Vagina (tissue), 2 donors: Measurements from ENCODE around the gene CLEC16A. TPM values are rescaled to one million over a fixed set of nuclear protein-coding genes. Genes with fewer than 3 reads are reported as not detected.

ENCODE experiments used
- DNase-seq, 2 donors: peaks; one replicate each; pipeline ENCODE4 v3.0.0-alpha.2; 2017; ENCODE audit errors: extremely low spot score in 2 of 2
- H3K27ac ChIP-seq: fragments of 200-600 bp; sonication (generic); one replicate; pipeline ENCODE4 v1.5.1; 2019
- H3K27me3 ChIP-seq: fragments of 200-600 bp; sonication (generic); one replicate; pipeline ENCODE4 v1.5.1; 2019
- H3K36me3 ChIP-seq, 2 donors: fragments of 200-600 bp; sonication (generic); one replicate each; pipeline ENCODE4 v1.5.1; 2017 to 2019
- H3K4me1 ChIP-seq: fragments of 200-600 bp; sonication (generic); one replicate; pipeline ENCODE4 v1.5.1; 2019
- H3K4me3 ChIP-seq, 2 donors: fragments of 200-600 bp; sonication (generic); 1 replicate in 1 of 2; 2 replicates in 1 of 2; pipeline ENCODE4 v1.5.1; 2016 to 2019
- H3K9me3 ChIP-seq: fragments of 200-600 bp; sonication (generic); one replicate; pipeline ENCODE4 v1.5.1; 2019
- CTCF ChIP-seq, 3 experiments: fragments of 450-650 bp in 2 of 3; fragments of 200-600 bp in 1 of 3; sonication (generic) in 1 of 3; IDR thresholded peaks; one replicate each; pipeline ENCODE4 v1.5.1; 2017 to 2019; ENCODE audit warnings: antibody characterized with exemption in 3 of 3, mild to moderate bottlenecking in 2 of 3, moderate library complexity in 2 of 3
- POLR2A ChIP-seq, 2 donors: fragments of 450-650 bp; IDR thresholded peaks; one replicate each; pipeline ENCODE4 v1.6.1; 2017; ENCODE audit warnings: antibody characterized with exemption in 2 of 2, mild to moderate bottlenecking in 2 of 2, moderate library complexity in 2 of 2
- POLR2AphosphoS5 ChIP-seq, 2 donors: sonication (generic); formaldehyde crosslinking; IDR thresholded peaks; one replicate each; pipeline ENCODE4 v1.9.0; 2017; ENCODE audit warnings: antibody characterized with exemption in 2 of 2, mild to moderate bottlenecking in 2 of 2, low read depth in 1 of 2; ENCODE audit not compliant: insufficient read depth in 1 of 2
- intact Hi-C: fragments of 100-400 bp; cut with DNase I; formaldehyde crosslinking; loops from one replicate; pipeline ENCODE4 v1.15.1; 2023
- total RNA-seq: library from RNA; depleted of rRNA; stranded (reverse); fragments of >200 nt; gene quantifications from one replicate; pipeline ENCODE4 v1.2.3, GENCODE V29; 2016

Gene CLEC16A
- total RNA-seq, 1 donor from 2014 or later: 21.6 TPM

- Histone ChIP-seq H3K36me3 (peaks cover 0 to 28% of the 10 kb centered on the region in 2 donors), H3K27ac (no peak overlapping the region), H3K4me1 (peaks cover 8% of the 10 kb centered on the region), H3K27me3 (no peaks in the 10 kb centered on the region), H3K4me3 (no peak overlapping the region), H3K9me3 (no peaks in the 10 kb centered on the region)
- intact Hi-C loops: no loop called here
- no peak for TF ChIP-seq POLR2AphosphoS5 (IDR thresholded peaks at IDR 0.05; ENCODE audit: insufficient read depth in 1 of 2, low read depth in 1 of 2)
- no peak for TF ChIP-seq CTCF (IDR thresholded peaks at IDR 0.05)
- no peak for TF ChIP-seq POLR2A (IDR thresholded peaks at IDR 0.05)
- no peak for DNase-seq
These were observed 49.3 kb downstream of the CLEC16A start for GRCh38 chr16:10993649-10994048.

- no peak for DNase-seq
- Histone ChIP-seq H3K27ac (no peak overlapping the region), H3K27me3 (no peaks in the 10 kb centered on the region), H3K4me1 (peaks cover 8% of the 10 kb centered on the region), H3K4me3 (no peak overlapping the region), H3K36me3 (peaks cover 0 to 28% of the 10 kb centered on the region in 2 donors), H3K9me3 (no peaks in the 10 kb centered on the region)
- intact Hi-C loops: no loop called here
- TF ChIP-seq POLR2AphosphoS5 (IDR thresholded peaks at IDR 0.05; ENCODE audit: insufficient read depth in 1 of 2, low read depth in 1 of 2) (no peak), POLR2A (IDR thresholded peaks at IDR 0.05) (no peak), CTCF (IDR thresholded peaks at IDR 0.05) (no peak)
These were observed 50.2 kb downstream of the CLEC16A start for GRCh38 chr16:10994571-10994970.

- H3K27ac ChIP-seq: no peak overlapping the region
- no peaks in the 10 kb centered on the region for H3K27me3 ChIP-seq
- DNase-seq: no peak
- intact Hi-C loops: no loop called here
- H3K4me3 ChIP-seq: no peak overlapping the region
- peaks cover 0 to 28% of the 10 kb centered on the region in 2 donors for H3K36me3 ChIP-seq
- H3K4me1 ChIP-seq: peaks cover 8% of the 10 kb centered on the region
- TF ChIP-seq POLR2AphosphoS5 (IDR thresholded peaks at IDR 0.05; ENCODE audit: insufficient read depth in 1 of 2, low read depth in 1 of 2) (no peak), POLR2A (IDR thresholded peaks at IDR 0.05) (no peak)
- H3K9me3 ChIP-seq: no peaks in the 10 kb centered on the region
These were observed 51.2 kb downstream of the CLEC16A start for GRCh38 chr16:10995565-10995964.

GRCh38 chr16:10997485-10997884 is 53.1 kb downstream of the CLEC16A start:
- H3K36me3 ChIP-seq: peaks cover 0 to 28% of the 10 kb centered on the region in 2 donors
- no peaks in the 10 kb centered on the region for H3K4me1 ChIP-seq
- no peaks in the 10 kb centered on the region for H3K27me3 ChIP-seq
- H3K9me3 ChIP-seq: no peaks in the 10 kb centered on the region
- no peak overlapping the region for H3K4me3 ChIP-seq
- intact Hi-C loops: no loop called here
- DNase-seq: no peak
- TF ChIP-seq POLR2A (IDR thresholded peaks at IDR 0.05) (no peak), POLR2AphosphoS5 (IDR thresholded peaks at IDR 0.05; ENCODE audit: insufficient read depth in 1 of 2, low read depth in 1 of 2) (no peak)
- H3K27ac ChIP-seq: no peak overlapping the region

DNA sequence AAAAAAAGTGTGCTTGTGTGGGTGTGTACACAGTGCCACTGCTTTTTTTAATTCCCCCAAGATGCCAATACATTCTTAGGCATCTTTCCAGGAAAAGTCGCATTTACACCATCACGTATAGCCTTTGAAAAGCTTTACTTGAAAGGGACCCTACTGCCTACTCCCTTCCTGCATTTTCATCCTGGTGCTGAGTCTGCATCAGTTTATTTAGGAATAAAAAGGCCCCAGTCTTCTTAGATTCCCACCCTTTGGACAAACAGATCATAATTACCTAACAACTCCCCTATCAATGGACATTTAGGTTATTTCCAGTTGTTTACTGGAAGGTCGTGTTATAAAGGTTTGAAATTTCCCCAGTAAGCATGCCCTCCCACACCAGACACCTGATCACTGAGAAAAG is 54.9 kb downstream of the CLEC16A start:
- DNase-seq: no peak
- peaks cover 0 to 19% of the 10 kb centered on the region in 2 donors for H3K36me3 ChIP-seq
- no peaks in the 10 kb centered on the region for H3K9me3 ChIP-seq
- H3K27ac ChIP-seq: no peak overlapping the region
- no peak for TF ChIP-seq POLR2AphosphoS5 (IDR thresholded peaks at IDR 0.05; ENCODE audit: insufficient read depth in 1 of 2, low read depth in 1 of 2)
- TF ChIP-seq POLR2A (IDR thresholded peaks at IDR 0.05): no peak
- no peak for TF ChIP-seq CTCF (IDR thresholded peaks at IDR 0.05)
- intact Hi-C loops: no loop called here
- H3K27me3 ChIP-seq: no peaks in the 10 kb centered on the region
- peaks cover under 1% of the 10 kb centered on the region for H3K4me1 ChIP-seq
- H3K4me3 ChIP-seq: no peak overlapping the region

DNA sequence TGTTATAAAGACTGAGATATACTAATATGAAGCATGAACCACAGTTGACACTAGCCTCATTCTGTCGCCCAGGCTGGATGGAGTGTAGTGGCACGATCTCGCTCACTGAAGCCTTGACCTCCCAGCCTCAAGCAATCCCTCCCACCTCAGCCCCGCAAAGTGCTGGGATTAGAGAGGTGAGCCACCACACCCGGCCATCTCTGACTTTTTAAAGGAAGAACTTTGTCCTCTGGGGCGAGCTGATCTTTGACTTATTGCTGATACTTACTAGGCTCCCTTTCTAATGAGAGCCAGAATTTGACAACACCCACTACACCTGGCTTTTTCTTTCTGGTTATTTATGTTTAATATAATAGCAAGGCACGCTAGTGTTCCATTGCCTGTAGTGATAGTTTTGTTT is 57.2 kb downstream of the CLEC16A start:
- H3K4me3 ChIP-seq: no peak overlapping the region
- TF ChIP-seq POLR2A (IDR thresholded peaks at IDR 0.05): no peak
- no peak for TF ChIP-seq CTCF (IDR thresholded peaks at IDR 0.05)
- no peak for TF ChIP-seq POLR2AphosphoS5 (IDR thresholded peaks at IDR 0.05; ENCODE audit: insufficient read depth in 1 of 2, low read depth in 1 of 2)
- intact Hi-C loops: no loop called here
- H3K9me3 ChIP-seq: no peaks in the 10 kb centered on the region
- no peaks in the 10 kb centered on the region for H3K27me3 ChIP-seq
- H3K27ac ChIP-seq: no peak overlapping the region
- peaks cover 11% of the 10 kb centered on the region for H3K4me1 ChIP-seq
- no peak for DNase-seq
- H3K36me3 ChIP-seq: peaks cover 0 to 7% of the 10 kb centered on the region in 2 donors
